Peyer's patch (tissue), 4 donors: ENCODE data around the gene EML4.

Experiments used
- CTCF ChIP-seq, 6 experiments: fragments of 450-650 bp in 4 of 6; fragments of 200-600 bp in 2 of 6; sonication (generic) in 1 of 6; IDR thresholded peaks; one replicate each; pipeline ENCODE4 v1.5.1; 2017 to 2019; ENCODE audit warnings: antibody characterized with exemption in 6 of 6, mild to moderate bottlenecking in 3 of 6, moderate library complexity in 1 of 6
- POLR2A ChIP-seq, 2 donors: fragments of 450-650 bp; IDR thresholded peaks; one replicate each; pipeline ENCODE4 v1.5.1; 2017; ENCODE audit warnings: antibody characterized with exemption in 2 of 2, mild to moderate bottlenecking in 2 of 2, moderate library complexity in 2 of 2

GRCh38 chr2:42163444-42164045 is 5.6 kb upstream of the EML4 start:
- no peak for TF ChIP-seq CTCF (IDR thresholded peaks at IDR 0.05)
- no peak for TF ChIP-seq POLR2A (IDR thresholded peaks at IDR 0.05)
